Lung (tissue), 16 donors: Measurements from ENCODE around the gene SMAD6. TPM values are rescaled to one million over a fixed set of nuclear protein-coding genes. Genes with fewer than 3 reads are reported as not detected.

Source experiments
- ATAC-seq: fragments of 200-7000 bp; cut with Tn5 transposase; one replicate; pipeline ENCODE4 v1.9.1; 2020; ENCODE audit warnings: moderate number of reproducible peaks; ENCODE audit not compliant: insufficient read depth, low FRiP score
- DNase-seq, 3 donors: peaks; one replicate each; pipeline ENCODE4 v3.0.0-alpha.2; 2013 to 2017
- H3K27ac ChIP-seq, 2 donors: one replicate each; pipeline ENCODE4 v1.5.1; 2013; ENCODE audit warnings: mild to moderate bottlenecking in 2 of 2, moderate library complexity in 2 of 2, control low read depth in 1 of 2, inconsistent platforms in 1 of 2, low read depth in 1 of 2, low read length in 1 of 2
- H3K27me3 ChIP-seq, 3 donors: one replicate each; pipeline ENCODE4 v1.5.1; 2013; ENCODE audit warnings: low read length in 2 of 3; ENCODE audit not compliant: control insufficient read depth in 3 of 3, insufficient read depth in 3 of 3
- H3K36me3 ChIP-seq, 4 donors: one replicate each; pipeline ENCODE4 v1.5.1; 2013; ENCODE audit warnings: low read length in 4 of 4, mild to moderate bottlenecking in 1 of 4, moderate library complexity in 1 of 4; ENCODE audit not compliant: control insufficient read depth in 4 of 4, insufficient read depth in 4 of 4
- H3K4me1 ChIP-seq, 5 donors: one replicate each; pipeline ENCODE4 v1.5.1; 2013; ENCODE audit warnings: low read length in 5 of 5, mild to moderate bottlenecking in 2 of 5, moderate library complexity in 1 of 5; ENCODE audit not compliant: control insufficient read depth in 5 of 5, insufficient read depth in 5 of 5
- H3K4me3 ChIP-seq: one replicate; pipeline ENCODE4 v1.5.1; 2013; ENCODE audit warnings: mild to moderate bottlenecking, control low read depth, moderate library complexity
- H3K9ac ChIP-seq, 2 donors: one replicate each; pipeline ENCODE4 v1.5.1; 2013; ENCODE audit warnings: low read length in 2 of 2, control low read depth in 1 of 2; ENCODE audit not compliant: insufficient read depth in 1 of 2
- H3K9me3 ChIP-seq, 4 donors: one replicate each; pipeline ENCODE4 v1.5.1; 2013; ENCODE audit warnings: low read length in 3 of 4, mild to moderate bottlenecking in 1 of 4, moderate library complexity in 1 of 4; ENCODE audit not compliant: control insufficient read depth in 4 of 4, insufficient read depth in 3 of 4
- WGBS, 2 donors: extraction: QIAGEN DNeasy Blood & Tissue Kit; methylation state at CpG; one replicate each; pipeline ENCODE4 v1.1.7; 2013; 5-methylcytosine and 5-hydroxymethylcytosine counted together
- long read RNA-seq, 5 donors: transcript quantifications; one replicate each; lab custom pipeline, GENCODE V29; 2026
- polyA plus RNA-seq, 2 donors: library from polyadenylated mRNA; stranded (reverse); fragments of 200-250 nt; gene quantifications; one replicate each; pipeline ENCODE4 v1.2.1, GENCODE V29; 2013
- total RNA-seq, 2 donors: library from RNA; depleted of rRNA in 1 of 2; stranded (reverse); fragments of >200 nt in 1 of 2; gene quantifications; one replicate each; pipeline ENCODE4 v1.2.1, GENCODE V29; 2014 to 2021
- TF ChIP-seq, protein P1 (sequence below): IDR thresholded peaks from 2 replicates; pipeline ENCODE4 v1.5.1; 2012; ENCODE audit warnings: mild to moderate bottlenecking; ENCODE audit errors: control extremely low read depth, extremely low read depth
- donor health status: control.
- donor health status: control.
- donor health status: Bipolar disorder and iron deficiency.
- donor health status: healthy.
- donor health status: DM: yes; HTN: yes; CAD: no.

The SMAD6 gene
- 10 to 100 TPM; 62.3 to 67.9 TPM for total RNA-seq
- 10 to 100 TPM; 24.2 to 56.0 TPM for polyA plus RNA-seq
- long read RNA-seq, donor 1, full-length matches to known transcripts, result 14 of 14 reads
- long read RNA-seq, donor 1, partial matches to known transcripts, result 0 of 14 reads
- long read RNA-seq, donor 1, other reads (novel, unspliced or antisense), result 0 of 14 reads
- long read RNA-seq, donor 2, full-length matches to known transcripts, result 10 of 27 reads
- long read RNA-seq, donor 2, partial matches to known transcripts, result 17 of 27 reads
- long read RNA-seq, donor 2, other reads (novel, unspliced or antisense), result 0 of 27 reads
- long read RNA-seq, donor 3, transcript SMAD6-201 (4 exons, 3,835 nt), result major isoform, 7 of 7 reads
- long read RNA-seq, donor 3, partial matches to known transcripts, result 0 of 7 reads
- long read RNA-seq, donor 3, other reads (novel, unspliced or antisense), result 0 of 7 reads
- long read RNA-seq, donor 4, full-length matches to known transcripts, result 6 of 6 reads
- long read RNA-seq, donor 4, partial matches to known transcripts, result 0 of 6 reads
- long read RNA-seq, donor 4, other reads (novel, unspliced or antisense), result 0 of 6 reads
- long read RNA-seq, donor 5, full-length matches to known transcripts, result 27 of 58 reads
- long read RNA-seq, donor 5, partial matches to known transcripts, result 31 of 58 reads
- long read RNA-seq, donor 5, other reads (novel, unspliced or antisense), result 0 of 58 reads

DNA sequence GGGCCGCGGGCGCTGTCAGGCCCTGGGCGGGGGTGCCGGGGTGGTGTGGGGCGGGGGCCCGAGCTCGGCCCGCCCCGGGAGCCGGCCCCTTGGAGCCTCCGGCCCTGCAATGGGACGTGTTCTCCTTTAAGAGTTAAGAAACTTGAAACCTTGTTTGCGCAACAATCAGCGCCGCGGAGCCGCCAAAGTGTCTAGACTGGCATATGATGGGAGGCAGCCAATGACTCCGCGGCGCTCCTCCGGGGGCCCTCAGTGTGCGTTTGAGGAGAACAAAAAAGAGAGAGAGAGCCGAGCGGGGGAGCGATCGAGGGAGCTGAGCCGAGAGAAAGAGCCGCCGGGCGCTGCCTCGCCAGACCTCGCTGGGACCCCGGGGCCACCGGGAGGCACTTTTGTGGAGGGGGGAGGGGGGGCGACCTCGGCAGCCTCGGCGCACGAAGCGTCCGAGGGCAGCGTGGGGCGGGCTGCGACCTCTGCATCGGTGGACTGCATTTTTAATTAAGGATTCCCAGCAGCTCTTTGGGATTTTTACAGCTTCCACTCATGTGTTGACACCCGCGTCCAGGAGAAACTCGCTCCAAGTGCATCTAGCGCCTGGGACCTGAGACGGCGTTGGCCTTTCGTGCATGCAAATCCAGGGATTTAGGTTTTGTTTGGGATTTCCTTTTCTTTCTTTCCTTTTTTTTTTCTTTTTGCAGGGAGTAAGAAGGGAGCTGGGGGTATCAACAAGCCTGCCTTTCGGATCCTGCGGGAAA, at the start of gene SMAD6:
TSS of gene SMAD6 (plus strand) at position 202 of the 752 bp plus-strand sequence. CDS start 1,023 bp downstream, outside the sequence.
- DNase-seq (peak; percentile 99 to 100 (median 100)), ATAC-seq (peak; percentile 59)
- Histone ChIP-seq H3K27me3 (no peaks in the 10 kb centered on the region), H3K9ac (peak within 1 kb of the TSS in 1 of 2 donors; percentile 14), H3K9me3 (no peaks in the 10 kb centered on the region), H3K36me3 (peaks cover 0 to 13% (median 6%) of the 10 kb centered on the region in 4 donors), H3K4me3 (peak within 1 kb of the TSS; percentile 81), H3K4me1 (peaks cover 0 to 53% (median 16%) of the 10 kb centered on the region in 5 donors), H3K27ac (peak within 1 kb of the TSS; percentile 91 to 93)
- TF ChIP-seq, protein P1, sequence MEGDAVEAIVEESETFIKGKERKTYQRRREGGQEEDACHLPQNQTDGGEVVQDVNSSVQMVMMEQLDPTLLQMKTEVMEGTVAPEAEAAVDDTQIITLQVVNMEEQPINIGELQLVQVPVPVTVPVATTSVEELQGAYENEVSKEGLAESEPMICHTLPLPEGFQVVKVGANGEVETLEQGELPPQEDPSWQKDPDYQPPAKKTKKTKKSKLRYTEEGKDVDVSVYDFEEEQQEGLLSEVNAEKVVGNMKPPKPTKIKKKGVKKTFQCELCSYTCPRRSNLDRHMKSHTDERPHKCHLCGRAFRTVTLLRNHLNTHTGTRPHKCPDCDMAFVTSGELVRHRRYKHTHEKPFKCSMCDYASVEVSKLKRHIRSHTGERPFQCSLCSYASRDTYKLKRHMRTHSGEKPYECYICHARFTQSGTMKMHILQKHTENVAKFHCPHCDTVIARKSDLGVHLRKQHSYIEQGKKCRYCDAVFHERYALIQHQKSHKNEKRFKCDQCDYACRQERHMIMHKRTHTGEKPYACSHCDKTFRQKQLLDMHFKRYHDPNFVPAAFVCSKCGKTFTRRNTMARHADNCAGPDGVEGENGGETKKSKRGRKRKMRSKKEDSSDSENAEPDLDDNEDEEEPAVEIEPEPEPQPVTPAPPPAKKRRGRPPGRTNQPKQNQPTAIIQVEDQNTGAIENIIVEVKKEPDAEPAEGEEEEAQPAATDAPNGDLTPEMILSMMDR, result no peak
- WGBS, 2 donors, result 1% methylated on average over 53 to 55 of the region's 55 CpGs

GRCh38 chr15:66652806-66653205, 49.2 kb upstream of the SMAD6 start:
- Histone ChIP-seq H3K27me3 (no peaks in the 10 kb centered on the region), H3K9ac (no peak overlapping the region), H3K9me3 (peaks cover 0 to 3% (median 0%) of the 10 kb centered on the region in 4 donors), H3K4me3 (no peak overlapping the region), H3K27ac (peak overlapping the region in 1 of 2 donors; percentile 54), H3K4me1 (peaks cover 0 to 34% (median 9%) of the 10 kb centered on the region in 5 donors), H3K36me3 (no peaks in the 10 kb centered on the region)
- DNase-seq (no peak), ATAC-seq (no peak)
- 70 to 88% methylated on average over 3 of the region's 3 CpGs for WGBS, 2 donors
- TF ChIP-seq, protein P1, result no peak

DNA sequence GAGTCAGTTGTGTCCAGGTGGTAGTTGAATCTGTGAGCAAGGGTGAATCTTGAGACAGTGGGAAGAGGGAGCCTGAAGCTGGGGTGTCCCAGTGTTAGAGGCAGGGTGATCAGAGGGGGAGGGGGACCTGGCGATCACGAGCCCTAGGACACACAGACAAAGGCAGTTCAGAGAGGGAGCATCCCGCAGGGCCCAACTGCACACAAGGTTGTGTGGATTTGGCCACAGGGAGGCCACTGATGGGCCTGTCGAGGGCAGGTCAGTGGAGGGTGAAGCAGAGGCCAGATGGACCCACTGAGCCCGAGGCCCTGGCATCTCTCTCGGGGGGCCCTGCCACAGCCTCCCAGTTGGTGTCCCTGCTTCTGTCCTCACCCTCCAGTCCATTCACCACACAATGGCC, 48.6 kb upstream of the SMAD6 start:
- no peak for DNase-seq
- no peak for ATAC-seq
- Histone ChIP-seq H3K9me3 (peaks cover 0 to 3% (median 0%) of the 10 kb centered on the region in 4 donors), H3K36me3 (no peaks in the 10 kb centered on the region), H3K4me1 (peaks cover 0 to 38% (median 10%) of the 10 kb centered on the region in 5 donors), H3K27ac (peak overlapping the region in 1 of 2 donors; percentile 87), H3K4me3 (no peak overlapping the region), H3K27me3 (no peaks in the 10 kb centered on the region), H3K9ac (no peak overlapping the region)
- WGBS, 2 donors, result 93 to 95% methylated on average over 6 of the region's 6 CpGs
- TF ChIP-seq, protein P1, result no peak
